ENCODE results near the gene ATP2C2. TPM values are rescaled to one million over a fixed set of nuclear protein-coding genes. Genes with fewer than 3 reads are reported as not detected.

Gene ATP2C2
- total RNA-seq, 1 experiment from 2014 or later, result 20.3 TPM

DNA sequence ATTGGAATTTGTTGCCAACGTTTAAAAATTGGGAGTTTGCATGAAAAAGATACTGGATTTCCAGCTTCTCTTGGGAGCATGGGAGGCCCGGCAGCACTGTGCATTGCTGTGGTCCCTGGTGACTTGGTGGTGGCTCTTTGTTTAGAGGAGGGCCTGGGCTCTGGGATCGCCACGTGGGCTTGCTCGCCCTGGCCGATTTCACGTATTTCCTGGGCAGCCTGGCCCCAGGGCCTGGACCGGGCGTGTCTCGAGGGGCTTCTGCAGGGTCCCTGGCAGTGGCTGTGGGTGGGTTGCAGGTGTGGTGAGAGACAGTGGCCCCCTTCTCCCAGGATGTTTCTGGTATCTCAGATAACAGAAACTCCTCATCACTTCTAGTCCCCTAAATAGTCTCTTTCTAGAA is 67.9 kb downstream of the ATP2C2 start:
- Histone ChIP-seq H3K79me2 (ENCODE audit: insufficient read depth, low read length) (no peaks in the 10 kb centered on the region), H3K4me3 (replicated peaks in 1 of 2; ENCODE audit: low read depth in 1 of 2, low read length in 2 of 2) (no peak overlapping the region), H3K9me3 (ENCODE audit: control insufficient read depth in 1 of 2, insufficient read depth in 1 of 2, low read depth in 1 of 2, low read length in 2 of 2) (no peaks in the 10 kb centered on the region), H4K20me1 (ENCODE audit: insufficient read depth) (no peaks in the 10 kb centered on the region), H3K27me3 (ENCODE audit: insufficient read depth, low read length) (no peaks in the 10 kb centered on the region), H3K4me2 (ENCODE audit: low read length) (no peak overlapping the region), H3K9me2 (ENCODE audit: insufficient read depth) (no peaks in the 10 kb centered on the region), H3K4me1 (ENCODE audit: control insufficient read depth in 1 of 2, insufficient read depth in 2 of 2, low read length in 2 of 2) (no peaks in the 10 kb centered on the region), H3K27ac (ENCODE audit: low read depth, low read length) (no peak overlapping the region), H2AFZ (ENCODE audit: low read depth, low read length, poor library complexity, severe bottlenecking) (no peak overlapping the region), H3K36me3 (ENCODE audit: control insufficient read depth in 1 of 2, insufficient read depth in 2 of 2, low read length in 2 of 2) (no peaks in the 10 kb centered on the region), H3K9ac (ENCODE audit: low read length) (no peak overlapping the region)
- ChIA-PET POLR2A (no interaction called here), RAD21 (ENCODE audit: low non-redundant PET in 1 of 2, low total read pairs in 2 of 2, uncharacterized antibody in 2 of 2, unreplicated experiment in 2 of 2) (no interaction called here), CTCF (no interaction called here)
- ATAC-seq, result no peak
- intact Hi-C loops (cut with micrococcal nuclease), result no loop called here
- TF ChIP-seq SP1 (IDR thresholded peaks at IDR 0.05; ENCODE audit: low read depth) (no peak), EGR1 (IDR thresholded peaks at IDR 0.05; ENCODE audit: low read depth) (no peak), ELF1 (IDR thresholded peaks at IDR 0.05; ENCODE audit: borderline replicate concordance, low read depth) (no peak), SRF (IDR thresholded peaks at IDR 0.05; ENCODE audit: low read depth) (no peak), EZH2 (IDR thresholded peaks at IDR 0.05) (no peak), ZNF274 (IDR thresholded peaks at IDR 0.05; ENCODE audit: low read depth, low read length) (no peak)
- TF ChIP-seq, protein P1, sequence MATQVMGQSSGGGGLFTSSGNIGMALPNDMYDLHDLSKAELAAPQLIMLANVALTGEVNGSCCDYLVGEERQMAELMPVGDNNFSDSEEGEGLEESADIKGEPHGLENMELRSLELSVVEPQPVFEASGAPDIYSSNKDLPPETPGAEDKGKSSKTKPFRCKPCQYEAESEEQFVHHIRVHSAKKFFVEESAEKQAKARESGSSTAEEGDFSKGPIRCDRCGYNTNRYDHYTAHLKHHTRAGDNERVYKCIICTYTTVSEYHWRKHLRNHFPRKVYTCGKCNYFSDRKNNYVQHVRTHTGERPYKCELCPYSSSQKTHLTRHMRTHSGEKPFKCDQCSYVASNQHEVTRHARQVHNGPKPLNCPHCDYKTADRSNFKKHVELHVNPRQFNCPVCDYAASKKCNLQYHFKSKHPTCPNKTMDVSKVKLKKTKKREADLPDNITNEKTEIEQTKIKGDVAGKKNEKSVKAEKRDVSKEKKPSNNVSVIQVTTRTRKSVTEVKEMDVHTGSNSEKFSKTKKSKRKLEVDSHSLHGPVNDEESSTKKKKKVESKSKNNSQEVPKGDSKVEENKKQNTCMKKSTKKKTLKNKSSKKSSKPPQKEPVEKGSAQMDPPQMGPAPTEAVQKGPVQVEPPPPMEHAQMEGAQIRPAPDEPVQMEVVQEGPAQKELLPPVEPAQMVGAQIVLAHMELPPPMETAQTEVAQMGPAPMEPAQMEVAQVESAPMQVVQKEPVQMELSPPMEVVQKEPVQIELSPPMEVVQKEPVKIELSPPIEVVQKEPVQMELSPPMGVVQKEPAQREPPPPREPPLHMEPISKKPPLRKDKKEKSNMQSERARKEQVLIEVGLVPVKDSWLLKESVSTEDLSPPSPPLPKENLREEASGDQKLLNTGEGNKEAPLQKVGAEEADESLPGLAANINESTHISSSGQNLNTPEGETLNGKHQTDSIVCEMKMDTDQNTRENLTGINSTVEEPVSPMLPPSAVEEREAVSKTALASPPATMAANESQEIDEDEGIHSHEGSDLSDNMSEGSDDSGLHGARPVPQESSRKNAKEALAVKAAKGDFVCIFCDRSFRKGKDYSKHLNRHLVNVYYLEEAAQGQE (IDR thresholded peaks at IDR 0.05; ENCODE audit: low read depth), result no peak
- TF ChIP-seq, protein P2, sequence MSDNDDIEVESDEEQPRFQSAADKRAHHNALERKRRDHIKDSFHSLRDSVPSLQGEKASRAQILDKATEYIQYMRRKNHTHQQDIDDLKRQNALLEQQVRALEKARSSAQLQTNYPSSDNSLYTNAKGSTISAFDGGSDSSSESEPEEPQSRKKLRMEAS (IDR thresholded peaks at IDR 0.05), result no peak
- no TSS peak for BruUV-seq (replicated peaks)
- no peak for DNase-seq (ENCODE audit: low read depth, low spot score)

All from HCT116 (cell line).